AG04449 (cell line): ENCODE measurements around the gene ATXN1L.
A peak's percentile ranks its signal among the peaks of the same experiment; 100 is the strongest.

Experiments
- CTCF ChIA-PET: fragments of 350-600 bp; formaldehyde crosslinking; extraction: SDS; loops from one replicate; lab custom pipeline; 2021; ENCODE audit warnings: antibody characterized with exemption; lab: Yijun Ruan, JAX
- POLR2A ChIA-PET: fragments of 400-600, 350-600 bp; formaldehyde crosslinking; extraction: SDS; loops from one replicate; lab custom pipeline; 2020; ENCODE audit warnings: antibody characterized with exemption, inconsistent platforms; lab: Yijun Ruan, JAX
- DNase-seq: peaks from one replicate; pipeline ENCODE4 v3.0.0-alpha.2; 2010; ENCODE audit warnings: low read depth, low spot score
- H3K4me3 ChIP-seq: 2 replicates; pipeline ENCODE4 v1.5.1; 2011; ENCODE audit warnings: low read depth, mild to moderate bottlenecking, control low read depth, low read length
- CTCF ChIP-seq: IDR thresholded peaks from one replicate; pipeline ENCODE4 v1.5.1; 2011; ENCODE audit warnings: mild to moderate bottlenecking, moderate library complexity, low read length, control low read depth, inconsistent platforms; ENCODE audit not compliant: insufficient read depth; ENCODE audit errors: missing control alignments

ATXN1L gene

GRCh38 chr16:71883168-71883848 lies 37.5 kb downstream of the ATXN1L start:
- CTCF ChIA-PET: interaction anchor here (0.6 to 7.6 kb wide), 40 partner anchors 8 to 215 kb away, joined by 3 to 295 read pairs (median 5); partner anchors contain the start of genes AP1G1 and IST1
- POLR2A ChIA-PET: interaction anchor here (0.6 to 2.1 kb wide), 2 partner anchors 12 to 75 kb away, joined by 4 to 11 read pairs; partner anchors contain the start of gene IST1
- peak overlapping the region; percentile 76 for H3K4me3 ChIP-seq
- DNase-seq: no peak
- peak; percentile 66 for TF ChIP-seq CTCF

GRCh38 chr16:71883849-71884638 lies 38.3 kb downstream of the ATXN1L start, which contains the start of gene ZNF821:
Gene ZNF821 (minus strand): TSS chr16:71884182. CDS start chr16:71879946, 4,236 bp downstream.
- H3K4me3 ChIP-seq: peak within 1 kb of the TSS; percentile 76
- TF ChIP-seq CTCF: no peak
- no peak for DNase-seq
- ChIA-PET POLR2A (interaction anchor here (2.1 kb wide), 1 partner anchor 11 kb away, joined by 11 read pairs; the partner anchor contains the start of gene IST1), CTCF (interaction anchor here (0.9 to 7.6 kb wide), 21 partner anchors 7 to 139 kb away, joined by 3 to 295 read pairs (median 8); partner anchors contain the start of genes AP1G1 and IST1)

GRCh38 chr16:71885261-71885650 lies 39.5 kb downstream of the ATXN1L start:
- POLR2A ChIA-PET: no interaction called here
- H3K4me3 ChIP-seq: no peak overlapping the region
- no peak for TF ChIP-seq CTCF
- DNase-seq: no peak
- CTCF ChIA-PET: interaction anchor here (1.1 to 7.6 kb wide), 3 partner anchors 31 to 78 kb away, joined by 3 to 92 read pairs (median 5); no protein-coding TSS in a partner anchor

GRCh38 chr16:71889147-71889546 lies 43.4 kb downstream of the ATXN1L start:
- H3K4me3 ChIP-seq: no peak overlapping the region
- CTCF ChIA-PET: no interaction called here
- DNase-seq: no peak
- TF ChIP-seq CTCF: no peak
- POLR2A ChIA-PET: interaction anchor here (1.2 kb wide), 1 partner anchor 13 kb away, joined by 3 read pairs; no protein-coding TSS in a partner anchor

GRCh38 chr16:71893888-71894228 lies 48.1 kb downstream of the ATXN1L start:
- peak overlapping the region; percentile 90 for H3K4me3 ChIP-seq
- CTCF ChIA-PET: interaction anchor here (0.7 to 15.0 kb wide), 6 partner anchors 10 to 204 kb away, joined by 3 to 122 read pairs (median 3); partner anchors contain the start of gene ZNF821

More at GRCh38 chr16:71893888-71894228, 48.1 kb downstream of the ATXN1L start:
- no peak for TF ChIP-seq CTCF
- POLR2A ChIA-PET: interaction anchor here (0.6 kb wide), 1 partner anchor 33 kb away, joined by 4 read pairs; no protein-coding TSS in a partner anchor
- DNase-seq: no peak
